ENCODE measurements around the gene RECK.

Gene RECK

GRCh38 chr9:36140086-36141084 lies 103.7 kb downstream of the RECK start:
- ChIA-PET CTCF (interaction anchor here (0.6 to 2.2 kb wide), 3 partner anchors 26 to 39 kb away, joined by 3 to 4 read pairs (median 3); partner anchors contain the start of gene CCIN), POLR2A (ENCODE audit: low non-redundant PET) (no interaction called here)
- DNase-seq (ENCODE audit: low spot score): no peak
- H3K27ac ChIP-seq: no peak overlapping the region
- TF ChIP-seq CTCF (conservative IDR thresholded peaks at IDR 0.05; ENCODE audit: low read depth): no peak

GRCh38 chr9:36141288-36141687 lies 104.6 kb downstream of the RECK start:
- ChIA-PET POLR2A (ENCODE audit: low non-redundant PET) (no interaction called here), CTCF (interaction anchor here (0.5 to 2.2 kb wide), 3 partner anchors 28 to 209 kb away, joined by 3 to 4 read pairs (median 3); partner anchors contain the start of gene CCIN)
- no peak for DNase-seq (ENCODE audit: low spot score)

GRCh38 chr9:36141761-36142160 lies 105.0 kb downstream of the RECK start:
- CTCF ChIA-PET: interaction anchor here (0.5 kb wide), 2 partner anchors 54 to 210 kb away, joined by 3 read pairs; no protein-coding TSS in a partner anchor
- TF ChIP-seq CTCF (conservative IDR thresholded peaks at IDR 0.05; ENCODE audit: low read depth): no peak

More at GRCh38 chr9:36141288-36141687, 104.6 kb downstream of the RECK start:
- TF ChIP-seq CTCF (conservative IDR thresholded peaks at IDR 0.05; ENCODE audit: low read depth): no peak
- H3K27ac ChIP-seq: no peak overlapping the region

GRCh38 chr9:36142510-36143244 lies 106.0 kb downstream of the RECK start:
- DNase-seq (ENCODE audit: low spot score): no peak
- CTCF ChIA-PET: interaction anchor here (0.6 kb wide), 1 partner anchor 28 kb away, joined by 3 read pairs; no protein-coding TSS in a partner anchor
- POLR2A ChIA-PET (ENCODE audit: low non-redundant PET): no interaction called here
- no peak overlapping the region for H3K27ac ChIP-seq
- no peak for TF ChIP-seq CTCF (conservative IDR thresholded peaks at IDR 0.05; ENCODE audit: low read depth)

More at GRCh38 chr9:36141761-36142160, 105.0 kb downstream of the RECK start:
- POLR2A ChIA-PET (ENCODE audit: low non-redundant PET): no interaction called here
- no peak for DNase-seq (ENCODE audit: low spot score)
- no peak overlapping the region for H3K27ac ChIP-seq

GRCh38 chr9:36143245-36143641 lies 106.5 kb downstream of the RECK start:
- no peak for TF ChIP-seq CTCF (conservative IDR thresholded peaks at IDR 0.05; ENCODE audit: low read depth)
- no peak for DNase-seq (ENCODE audit: low spot score)
- no peak overlapping the region for H3K27ac ChIP-seq
- CTCF ChIA-PET: interaction anchor here (0.6 kb wide), 1 partner anchor 28 kb away, joined by 3 read pairs; no protein-coding TSS in a partner anchor
- POLR2A ChIA-PET (ENCODE audit: low non-redundant PET): no interaction called here
